Glutamatergic neuron (in vitro differentiated cells): ENCODE data around the gene NPFF. TPM values are rescaled to one million over a fixed set of nuclear protein-coding genes. Genes with fewer than 3 reads are reported as not detected.

Experiments used
- DNase-seq: peaks from one replicate; pipeline ENCODE4 v3.0.0; 2022
- H3K27ac Mint-ChIP-seq: one replicate; pipeline ENCODE4 v1.8.0; 2020; ENCODE audit warnings: mild to moderate bottlenecking, mixed read lengths, inconsistent platforms; ENCODE audit not compliant: unreplicated experiment
- H3K27me3 Mint-ChIP-seq: one replicate; pipeline ENCODE4 v1.8.0; 2020; ENCODE audit warnings: mild to moderate bottlenecking, moderate library complexity, mixed read lengths, inconsistent platforms; ENCODE audit not compliant: unreplicated experiment
- H3K36me3 Mint-ChIP-seq: one replicate; pipeline ENCODE4 v1.8.0; 2020; ENCODE audit warnings: mild to moderate bottlenecking, mixed read lengths, inconsistent platforms; ENCODE audit not compliant: unreplicated experiment
- H3K4me1 Mint-ChIP-seq: one replicate; pipeline ENCODE4 v1.8.0; 2020; ENCODE audit warnings: mild to moderate bottlenecking, low read depth, mixed read lengths, inconsistent platforms; ENCODE audit not compliant: unreplicated experiment
- H3K4me3 Mint-ChIP-seq: one replicate; pipeline ENCODE4 v1.8.0; 2020; ENCODE audit warnings: mild to moderate bottlenecking, mixed read lengths, inconsistent platforms; ENCODE audit not compliant: unreplicated experiment
- H3K9me3 Mint-ChIP-seq: one replicate; pipeline ENCODE4 v1.8.0; 2020; ENCODE audit warnings: mild to moderate bottlenecking, moderate library complexity, mixed read lengths, inconsistent platforms; ENCODE audit not compliant: unreplicated experiment
- total RNA-seq: library from RNA; stranded (reverse); fragmentation: NEBNext Ultra II Directional; extraction: Animal tissue kit (Norgen Biotek cat#: 25700); gene quantifications from one replicate; pipeline ENCODE4 v1.2.1, GENCODE V29; 2021; ENCODE audit not compliant: unreplicated experiment
- TF ChIP-seq, protein P1 (sequence below): fragments of 200-600 bp; sonication (generic); IDR thresholded peaks from one replicate; pipeline ENCODE4 v1.5.0; 2021; ENCODE audit not compliant: partially characterized antibody, unreplicated experiment

The NPFF gene
- total RNA-seq, 1 donor from 2014 or later, result not detected

DNA sequence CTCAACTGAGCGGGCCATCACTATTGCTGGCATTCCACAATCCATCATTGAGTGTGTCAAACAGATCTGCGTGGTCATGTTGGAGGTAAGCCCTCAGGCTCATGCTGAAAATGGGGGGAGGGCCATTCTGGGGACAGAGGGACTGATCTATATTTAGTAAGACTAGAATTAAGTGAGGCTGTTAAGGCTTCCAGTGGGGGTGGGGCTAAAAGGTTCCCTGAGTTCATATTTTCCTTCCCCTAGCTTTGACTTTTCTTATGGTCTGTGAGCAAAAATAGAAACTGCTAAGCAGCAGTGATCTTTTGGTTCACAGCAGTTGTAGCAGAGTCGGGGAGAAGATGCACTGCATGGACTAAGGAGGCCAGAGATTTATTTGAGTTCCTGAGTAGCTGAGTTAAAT, 46.2 kb downstream of the NPFF start:
- Mint-ChIP-seq H3K27ac (no peak overlapping the region), H3K36me3 (no peaks in the 10 kb centered on the region), H3K4me1 (peaks cover 3% of the 10 kb centered on the region), H3K27me3 (peaks cover 4% of the 10 kb centered on the region), H3K4me3 (no peak overlapping the region), H3K9me3 (no peaks in the 10 kb centered on the region)
- TF ChIP-seq, protein P1, sequence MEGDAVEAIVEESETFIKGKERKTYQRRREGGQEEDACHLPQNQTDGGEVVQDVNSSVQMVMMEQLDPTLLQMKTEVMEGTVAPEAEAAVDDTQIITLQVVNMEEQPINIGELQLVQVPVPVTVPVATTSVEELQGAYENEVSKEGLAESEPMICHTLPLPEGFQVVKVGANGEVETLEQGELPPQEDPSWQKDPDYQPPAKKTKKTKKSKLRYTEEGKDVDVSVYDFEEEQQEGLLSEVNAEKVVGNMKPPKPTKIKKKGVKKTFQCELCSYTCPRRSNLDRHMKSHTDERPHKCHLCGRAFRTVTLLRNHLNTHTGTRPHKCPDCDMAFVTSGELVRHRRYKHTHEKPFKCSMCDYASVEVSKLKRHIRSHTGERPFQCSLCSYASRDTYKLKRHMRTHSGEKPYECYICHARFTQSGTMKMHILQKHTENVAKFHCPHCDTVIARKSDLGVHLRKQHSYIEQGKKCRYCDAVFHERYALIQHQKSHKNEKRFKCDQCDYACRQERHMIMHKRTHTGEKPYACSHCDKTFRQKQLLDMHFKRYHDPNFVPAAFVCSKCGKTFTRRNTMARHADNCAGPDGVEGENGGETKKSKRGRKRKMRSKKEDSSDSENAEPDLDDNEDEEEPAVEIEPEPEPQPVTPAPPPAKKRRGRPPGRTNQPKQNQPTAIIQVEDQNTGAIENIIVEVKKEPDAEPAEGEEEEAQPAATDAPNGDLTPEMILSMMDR, result no peak
- no peak for DNase-seq

GRCh38 chr12:53459097-53459496, 48.2 kb downstream of the NPFF start:
- DNase-seq, result no peak
- H3K27ac Mint-ChIP-seq, result no peak overlapping the region

More at GRCh38 chr12:53459097-53459496, 48.2 kb downstream of the NPFF start:
- Mint-ChIP-seq H3K4me3 (no peak overlapping the region), H3K4me1 (peaks cover 10% of the 10 kb centered on the region), H3K27me3 (peaks cover 2% of the 10 kb centered on the region), H3K9me3 (no peaks in the 10 kb centered on the region), H3K36me3 (no peaks in the 10 kb centered on the region)
- TF ChIP-seq, protein P1, result no peak

Other genes with a start within 250 kb of the NPFF start
- gene ESPL1, start 239.2 kb downstream of the NPFF start, total RNA-seq, result 5.1 TPM
- gene PFDN5, start 211.9 kb downstream of the NPFF start, total RNA-seq, result 292 TPM
- gene MYG1, start 207.8 kb downstream of the NPFF start, total RNA-seq, result 66.1 TPM
- 57.5 TPM for gene AAAS, start 185.9 kb downstream of the NPFF start, total RNA-seq
- gene SP7, start 171.1 kb downstream of the NPFF start, total RNA-seq, result not detected
- gene SP1, start 127.3 kb downstream of the NPFF start, total RNA-seq, result 34.8 TPM
- not detected for gene AMHR2, start 83.6 kb downstream of the NPFF start, total RNA-seq
- gene PRR13, start 65.8 kb downstream of the NPFF start, total RNA-seq, result 105 TPM
- gene PCBP2, start 55.4 kb downstream of the NPFF start, total RNA-seq, result 1,170 TPM
- 94.2 TPM for gene MAP3K12, start 8.0 kb downstream of the NPFF start, total RNA-seq
- 49.0 TPM for gene TARBP2, start 6.2 kb downstream of the NPFF start, total RNA-seq
- 36.0 TPM for gene ATF7, start 118.9 kb upstream of the NPFF start, total RNA-seq
- 283 TPM for gene ATP5MC2, start 168.6 kb upstream of the NPFF start, total RNA-seq
- gene CALCOCO1, start 220.0 kb upstream of the NPFF start, total RNA-seq, result 151 TPM
- not detected for gene CISTR, start 244.5 kb upstream of the NPFF start, total RNA-seq